KMS-11 (cell line): Measurements from ENCODE around the gene RFESD.

Source experiments
- H2AFZ ChIP-seq: fragments of 200-600 bp; sonication (generic); 2 replicates; pipeline ENCODE4 v1.6.1; 2016; ENCODE audit warnings: antibody characterized with exemption, mixed run types, low read depth
- H3K27ac ChIP-seq: fragments of 200-600 bp; sonication (generic); 2 replicates; pipeline ENCODE4 v1.6.1; 2016; ENCODE audit warnings: mild to moderate bottlenecking, mixed run types
- H3K27me3 ChIP-seq: fragments of 200-600 bp; sonication (generic); 2 replicates; pipeline ENCODE4 v1.6.1; 2017; ENCODE audit warnings: mild to moderate bottlenecking, low read depth, mixed run types, moderate library complexity; ENCODE audit not compliant: insufficient read depth
- H3K36me3 ChIP-seq: fragments of 200-600 bp; sonication (generic); 2 replicates; pipeline ENCODE4 v1.6.1; 2017; ENCODE audit warnings: mild to moderate bottlenecking, mixed run types; ENCODE audit not compliant: insufficient read depth
- H3K4me1 ChIP-seq: fragments of 200-600 bp; sonication (generic); 2 replicates; pipeline ENCODE4 v1.6.1; 2016; ENCODE audit warnings: mild to moderate bottlenecking, low read depth, mixed run types; ENCODE audit not compliant: poor library complexity, severe bottlenecking
- H3K4me2 ChIP-seq: fragments of 200-600 bp; sonication (generic); 2 replicates; pipeline ENCODE4 v1.7.0; 2016; ENCODE audit warnings: mild to moderate bottlenecking, mixed run types
- H3K4me3 ChIP-seq: fragments of 200-600 bp; sonication (generic); IDR thresholded peaks from 2 replicates; pipeline ENCODE4 v1.6.1; 2017; ENCODE audit warnings: low read depth, low read length, mixed read lengths; ENCODE audit not compliant: insufficient read depth
- H3K79me2 ChIP-seq: fragments of 200-600 bp; sonication (generic); 2 replicates; pipeline ENCODE4 v1.6.1; 2016; ENCODE audit warnings: low read depth, mixed run types; ENCODE audit not compliant: insufficient read depth
- H3K9ac ChIP-seq: fragments of 200-600 bp; sonication (generic); 2 replicates; pipeline ENCODE4 v1.6.1; 2016; ENCODE audit warnings: mild to moderate bottlenecking, mixed run types
- H4K20me1 ChIP-seq: fragments of 200-600 bp; sonication (generic); 2 replicates; pipeline ENCODE4 v1.6.1; 2016; ENCODE audit warnings: mild to moderate bottlenecking, mixed run types; ENCODE audit not compliant: insufficient read depth
- TF ChIP-seq, protein P1 (sequence below): fragments of 200-600 bp; sonication (generic); conservative IDR thresholded peaks from 2 replicates; pipeline ENCODE4 v1.6.1; 2017; ENCODE audit warnings: low read depth, mild to moderate bottlenecking, antibody characterized with exemption, low read length, moderate library complexity, mixed read lengths

Gene RFESD

DNA sequence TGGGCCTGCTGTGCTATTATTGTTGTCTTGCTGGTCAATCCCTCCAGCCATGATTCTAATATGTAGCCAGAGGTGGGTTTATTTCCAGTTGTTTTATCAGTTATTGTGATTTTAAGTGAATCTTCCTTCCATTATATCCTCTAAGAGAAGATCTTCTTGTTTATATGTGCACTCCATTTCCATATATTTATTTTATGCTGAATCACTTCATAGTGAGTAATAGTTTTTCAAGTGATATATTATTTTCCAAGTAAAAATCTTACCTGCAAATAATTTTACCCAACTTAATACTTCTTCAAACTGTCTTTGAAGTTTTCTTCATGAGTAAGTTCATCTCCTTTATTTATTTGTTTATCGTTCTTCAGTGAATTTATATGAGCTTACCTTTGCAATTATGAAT, 40.2 kb upstream of the RFESD start:
- Histone ChIP-seq H4K20me1 (no peaks in the 10 kb centered on the region), H3K27ac (no peak overlapping the region), H3K4me2 (no peak overlapping the region), H3K4me3 (no peak overlapping the region), H2AFZ (no peak overlapping the region), H3K79me2 (no peaks in the 10 kb centered on the region), H3K9ac (no peak overlapping the region), H3K36me3 (no peaks in the 10 kb centered on the region), H3K4me1 (no peaks in the 10 kb centered on the region), H3K27me3 (no peaks in the 10 kb centered on the region)
- TF ChIP-seq, protein P1, sequence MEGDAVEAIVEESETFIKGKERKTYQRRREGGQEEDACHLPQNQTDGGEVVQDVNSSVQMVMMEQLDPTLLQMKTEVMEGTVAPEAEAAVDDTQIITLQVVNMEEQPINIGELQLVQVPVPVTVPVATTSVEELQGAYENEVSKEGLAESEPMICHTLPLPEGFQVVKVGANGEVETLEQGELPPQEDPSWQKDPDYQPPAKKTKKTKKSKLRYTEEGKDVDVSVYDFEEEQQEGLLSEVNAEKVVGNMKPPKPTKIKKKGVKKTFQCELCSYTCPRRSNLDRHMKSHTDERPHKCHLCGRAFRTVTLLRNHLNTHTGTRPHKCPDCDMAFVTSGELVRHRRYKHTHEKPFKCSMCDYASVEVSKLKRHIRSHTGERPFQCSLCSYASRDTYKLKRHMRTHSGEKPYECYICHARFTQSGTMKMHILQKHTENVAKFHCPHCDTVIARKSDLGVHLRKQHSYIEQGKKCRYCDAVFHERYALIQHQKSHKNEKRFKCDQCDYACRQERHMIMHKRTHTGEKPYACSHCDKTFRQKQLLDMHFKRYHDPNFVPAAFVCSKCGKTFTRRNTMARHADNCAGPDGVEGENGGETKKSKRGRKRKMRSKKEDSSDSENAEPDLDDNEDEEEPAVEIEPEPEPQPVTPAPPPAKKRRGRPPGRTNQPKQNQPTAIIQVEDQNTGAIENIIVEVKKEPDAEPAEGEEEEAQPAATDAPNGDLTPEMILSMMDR: no peak

- TF ChIP-seq, protein P1: no peak
- Histone ChIP-seq H3K4me3 (no peak overlapping the region), H3K9ac (no peak overlapping the region), H3K4me2 (no peak overlapping the region), H3K4me1 (peaks cover under 1% of the 10 kb centered on the region), H3K27ac (no peak overlapping the region), H3K27me3 (no peaks in the 10 kb centered on the region), H3K36me3 (no peaks in the 10 kb centered on the region), H3K79me2 (no peaks in the 10 kb centered on the region), H2AFZ (no peak overlapping the region), H4K20me1 (no peaks in the 10 kb centered on the region)
Measured at GRCh38 chr5:95609711-95610110, 36.9 kb upstream of the RFESD start.

DNA sequence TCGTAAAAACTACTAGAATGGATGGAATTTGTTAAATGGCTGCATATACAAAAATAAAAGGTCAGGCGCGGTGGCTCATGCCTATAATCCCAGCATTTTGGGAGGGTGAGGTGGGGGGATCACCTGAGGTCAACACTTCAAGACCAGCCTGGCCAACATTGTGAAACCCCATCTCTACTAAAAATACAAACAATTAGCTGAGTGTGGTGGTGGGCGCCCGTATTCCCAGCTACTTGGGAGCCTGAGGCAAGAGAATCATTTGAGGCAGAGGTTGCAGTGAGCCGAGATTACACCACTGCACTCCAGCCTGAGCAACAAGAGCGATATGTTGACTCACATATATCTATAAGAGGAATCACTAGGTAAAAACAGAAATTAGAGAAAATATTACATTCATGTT, 36.0 kb upstream of the RFESD start:
- H3K9ac ChIP-seq: no peak overlapping the region
- TF ChIP-seq, protein P1: no peak
- no peak overlapping the region for H2AFZ ChIP-seq
- H3K79me2 ChIP-seq: no peaks in the 10 kb centered on the region
- no peak overlapping the region for H3K27ac ChIP-seq
- no peak overlapping the region for H3K4me3 ChIP-seq
- H3K27me3 ChIP-seq: no peaks in the 10 kb centered on the region
- no peak overlapping the region for H3K4me2 ChIP-seq
- peaks cover 8% of the 10 kb centered on the region for H3K4me1 ChIP-seq
- no peaks in the 10 kb centered on the region for H3K36me3 ChIP-seq
- no peaks in the 10 kb centered on the region for H4K20me1 ChIP-seq

DNA sequence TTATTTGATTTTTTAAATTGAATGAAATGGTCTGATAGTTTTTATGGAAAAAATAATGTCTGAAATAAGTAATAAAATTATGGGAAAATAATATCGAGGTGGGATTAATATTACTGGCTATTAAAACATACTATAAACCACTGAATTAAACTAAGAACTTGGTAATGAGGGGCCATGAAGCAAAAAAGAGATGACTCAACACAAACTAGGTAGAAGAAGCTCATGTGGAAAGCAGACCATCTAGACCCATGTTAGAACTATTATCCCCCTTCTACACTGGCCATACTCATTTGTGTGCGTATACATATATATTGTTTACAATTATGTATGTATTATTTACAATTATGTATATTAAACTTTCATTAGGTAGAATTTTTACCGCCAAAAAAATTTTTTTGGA, 35.2 kb upstream of the RFESD start:
- Histone ChIP-seq H3K27me3 (no peaks in the 10 kb centered on the region), H3K4me2 (no peak overlapping the region), H3K79me2 (no peaks in the 10 kb centered on the region), H2AFZ (no peak overlapping the region), H3K27ac (no peak overlapping the region), H3K9ac (no peak overlapping the region), H4K20me1 (no peaks in the 10 kb centered on the region), H3K36me3 (no peaks in the 10 kb centered on the region), H3K4me3 (no peak overlapping the region), H3K4me1 (peaks cover 8% of the 10 kb centered on the region)
- TF ChIP-seq, protein P1: no peak
